ENCODE results near the gene MYO5A. TPM values are rescaled to one million over a fixed set of nuclear protein-coding genes. Genes with fewer than 3 reads are reported as not detected.
"Not testable (repeated sequence)": the region's sequence is repeated elsewhere in the genome, so short reads cannot be mapped to it uniquely, and the experiment has no call there.

The MYO5A gene
- total and polyA plus RNA-seq, 4 donors, result 5.7 to 42.1 (median 22.0) TPM

DNA sequence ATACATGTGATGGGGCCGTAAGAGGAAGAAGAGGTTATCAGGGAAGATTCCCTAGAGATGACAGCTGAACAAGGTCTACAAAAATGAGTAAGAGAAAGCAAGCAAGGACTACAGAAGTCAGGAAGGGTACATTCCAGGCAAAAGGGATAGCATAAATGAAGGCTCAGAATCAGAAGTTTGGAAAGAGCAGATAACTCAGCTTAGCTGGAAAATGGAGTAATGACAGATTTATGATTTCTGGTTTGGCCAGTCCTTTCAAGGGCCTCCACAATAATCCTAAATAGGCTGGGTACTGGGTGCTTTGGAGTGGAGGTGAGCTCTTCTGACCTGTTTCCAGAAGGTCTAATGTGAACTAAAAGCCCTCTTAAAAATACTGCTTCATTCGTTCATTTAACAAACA, 110.7 kb downstream of the MYO5A start:
- intact Hi-C loops (cut with DNase I), result no loop called here
- H3K36me3 ChIP-seq (ENCODE audit: control insufficient read depth in 1 of 2, insufficient read depth in 2 of 2, low read length in 1 of 2), result peaks cover 0 to 3% of the 10 kb centered on the region in 2 donors
- no peaks in the 10 kb centered on the region for H3K27me3 ChIP-seq (ENCODE audit: control insufficient read depth in 1 of 2, insufficient read depth in 2 of 2, low read length in 1 of 2)
- no peak for ATAC-seq (ENCODE audit: low FRiP score)
- H3K9me3 ChIP-seq (ENCODE audit: control insufficient read depth, low read length), result no peaks in the 10 kb centered on the region
- no peak overlapping the region for H3K4me3 ChIP-seq (ENCODE audit: low read length in 2 of 2)
- no peak for DNase-seq
- WGBS, 2 donors, result 95 to 96% methylated on average over 2 of the region's 2 CpGs
- no peak overlapping the region for H3K27ac ChIP-seq (ENCODE audit: low read depth in 1 of 2, low read length in 2 of 2)
- no peaks in the 10 kb centered on the region for H3K4me1 ChIP-seq (ENCODE audit: control insufficient read depth in 1 of 2, insufficient read depth in 2 of 2, low read length in 2 of 2)

DNA sequence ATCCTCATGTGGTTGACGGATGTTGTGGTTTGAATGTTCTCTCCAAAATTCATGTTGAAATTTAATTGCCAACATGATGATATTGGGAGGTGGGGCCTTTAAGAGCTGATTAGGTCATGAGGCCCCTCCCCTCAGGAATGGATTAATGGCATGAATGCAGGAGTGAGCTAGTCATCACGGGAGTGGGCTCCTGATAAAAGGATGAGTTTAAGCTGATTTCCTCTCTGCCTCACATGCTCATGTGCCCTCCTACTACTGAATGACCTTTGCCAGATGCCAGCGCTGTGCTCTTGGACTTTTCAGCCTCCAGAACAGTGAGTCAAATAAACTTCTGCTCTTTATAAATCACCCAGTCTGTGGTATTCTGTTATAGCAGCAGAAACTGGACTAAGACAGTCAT, 111.2 kb downstream of the MYO5A start:
- DNase-seq, result no peak
- H3K4me1 ChIP-seq (ENCODE audit: control insufficient read depth in 1 of 2, insufficient read depth in 2 of 2, low read length in 2 of 2), result no peaks in the 10 kb centered on the region
- no peaks in the 10 kb centered on the region for H3K27me3 ChIP-seq (ENCODE audit: control insufficient read depth in 1 of 2, insufficient read depth in 2 of 2, low read length in 1 of 2)
- 85% methylated on average over 3 of the region's 3 CpGs for WGBS, 2 donors
- H3K9me3 ChIP-seq (ENCODE audit: control insufficient read depth, low read length), result no peaks in the 10 kb centered on the region
- H3K27ac ChIP-seq (ENCODE audit: low read depth in 1 of 2, low read length in 2 of 2), result no peak overlapping the region
- no peak overlapping the region for H3K4me3 ChIP-seq (ENCODE audit: low read length in 2 of 2)
- H3K36me3 ChIP-seq (ENCODE audit: control insufficient read depth in 1 of 2, insufficient read depth in 2 of 2, low read length in 1 of 2), result peaks cover 0 to 3% of the 10 kb centered on the region in 2 donors
- intact Hi-C loops (cut with DNase I), result no loop called here
- no peak for ATAC-seq (ENCODE audit: low FRiP score)

DNA sequence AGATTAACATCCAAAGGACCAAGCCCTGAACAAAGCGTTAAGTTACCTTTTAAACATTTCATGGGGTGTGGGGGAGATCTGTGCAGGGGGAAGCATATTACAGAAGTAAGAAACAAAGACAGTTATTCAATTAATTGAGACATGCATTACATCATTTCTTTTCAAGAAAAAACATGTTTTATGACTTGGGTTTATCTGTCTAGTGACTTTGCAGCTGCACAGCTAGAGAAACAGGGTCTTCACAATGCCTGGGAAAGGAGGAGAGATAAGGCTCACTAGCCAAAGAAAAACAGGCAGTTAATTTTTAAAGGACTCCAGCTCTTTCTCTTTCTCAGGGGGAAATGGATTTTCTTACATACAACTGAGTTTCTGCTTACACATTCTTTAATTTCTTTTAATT, 112.1 kb downstream of the MYO5A start:
- H3K4me3 ChIP-seq (ENCODE audit: low read length in 2 of 2); H3K4me1 ChIP-seq (ENCODE audit: control insufficient read depth in 1 of 2, insufficient read depth in 2 of 2, low read length in 2 of 2); H3K27me3 ChIP-seq (ENCODE audit: control insufficient read depth in 1 of 2, insufficient read depth in 2 of 2, low read length in 1 of 2); H3K36me3 ChIP-seq (ENCODE audit: control insufficient read depth in 1 of 2, insufficient read depth in 2 of 2, low read length in 1 of 2); H3K27ac ChIP-seq (ENCODE audit: low read depth in 1 of 2, low read length in 2 of 2); ATAC-seq (ENCODE audit: low FRiP score); DNase-seq; H3K9me3 ChIP-seq (ENCODE audit: control insufficient read depth, low read length); intact Hi-C loops (cut with DNase I): not testable (repeated sequence)
- WGBS, 2 donors, result 93 to 99% methylated on average over 1 of the region's 1 CpG

DNA sequence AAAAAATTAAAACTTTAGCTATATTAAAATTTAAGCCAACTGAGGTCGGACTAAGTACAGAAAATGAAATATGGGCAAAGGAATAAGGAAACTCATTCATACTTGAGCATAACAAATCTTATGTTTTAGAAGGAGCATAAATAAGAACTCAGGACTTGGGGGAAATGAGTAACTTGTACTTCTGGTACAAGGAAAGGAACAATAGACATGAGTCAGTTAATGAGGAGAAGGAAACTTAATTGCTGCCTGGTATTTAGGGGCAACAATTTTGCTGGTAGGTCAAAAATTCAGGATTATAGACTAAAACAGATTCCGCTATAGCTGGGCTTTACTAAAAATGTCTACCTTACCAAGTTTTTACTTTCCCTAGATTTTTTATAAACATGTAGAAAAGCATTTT, 113.1 kb downstream of the MYO5A start:
- ATAC-seq (ENCODE audit: low FRiP score), result no peak
- no peak overlapping the region for H3K4me3 ChIP-seq (ENCODE audit: low read length in 2 of 2)
- H3K36me3 ChIP-seq (ENCODE audit: control insufficient read depth in 1 of 2, insufficient read depth in 2 of 2, low read length in 1 of 2), result peaks cover 0 to 3% of the 10 kb centered on the region in 2 donors
- 71 to 97% methylated on average over 2 of the region's 2 CpGs for WGBS, 2 donors
- no peak for DNase-seq
- intact Hi-C loops (cut with DNase I), result no loop called here
- H3K27me3 ChIP-seq (ENCODE audit: control insufficient read depth in 1 of 2, insufficient read depth in 2 of 2, low read length in 1 of 2), result no peaks in the 10 kb centered on the region
- no peak overlapping the region for H3K27ac ChIP-seq (ENCODE audit: low read depth in 1 of 2, low read length in 2 of 2)
- no peaks in the 10 kb centered on the region for H3K4me1 ChIP-seq (ENCODE audit: control insufficient read depth in 1 of 2, insufficient read depth in 2 of 2, low read length in 2 of 2)
- no peaks in the 10 kb centered on the region for H3K9me3 ChIP-seq (ENCODE audit: control insufficient read depth, low read length)

DNA sequence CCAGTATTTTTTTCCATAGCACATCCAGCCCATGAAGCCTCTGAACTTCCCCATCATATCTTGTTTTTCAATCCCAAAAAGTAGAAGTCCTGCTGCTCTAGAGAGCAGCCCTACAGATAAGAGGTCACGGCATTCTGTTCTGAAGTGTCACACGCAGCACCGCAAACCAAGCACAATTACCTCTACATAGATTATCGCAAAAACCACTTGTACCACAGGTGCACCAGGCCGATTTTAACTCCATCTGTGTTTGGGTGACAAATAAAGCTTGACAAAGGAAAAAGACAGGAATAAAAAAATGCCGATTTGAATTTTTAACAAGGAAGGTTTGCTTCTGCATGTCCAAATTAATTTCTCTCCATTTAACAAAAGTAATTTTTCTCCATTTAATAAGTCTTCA, 113.7 kb downstream of the MYO5A start:
- no peak for ATAC-seq (ENCODE audit: low FRiP score)
- WGBS, 2 donors, result 93 to 96% methylated on average over 6 of the region's 6 CpGs
- no peaks in the 10 kb centered on the region for H3K9me3 ChIP-seq (ENCODE audit: control insufficient read depth, low read length)
- H3K4me3 ChIP-seq (ENCODE audit: low read length in 2 of 2), result no peak overlapping the region
- H3K36me3 ChIP-seq (ENCODE audit: control insufficient read depth in 1 of 2, insufficient read depth in 2 of 2, low read length in 1 of 2), result peaks cover 0 to 3% of the 10 kb centered on the region in 2 donors
- H3K27ac ChIP-seq (ENCODE audit: low read depth in 1 of 2, low read length in 2 of 2), result no peak overlapping the region
- DNase-seq, result no peak
- no peaks in the 10 kb centered on the region for H3K27me3 ChIP-seq (ENCODE audit: control insufficient read depth in 1 of 2, insufficient read depth in 2 of 2, low read length in 1 of 2)
- no peaks in the 10 kb centered on the region for H3K4me1 ChIP-seq (ENCODE audit: control insufficient read depth in 1 of 2, insufficient read depth in 2 of 2, low read length in 2 of 2)
- intact Hi-C loops (cut with DNase I), result no loop called here

DNA sequence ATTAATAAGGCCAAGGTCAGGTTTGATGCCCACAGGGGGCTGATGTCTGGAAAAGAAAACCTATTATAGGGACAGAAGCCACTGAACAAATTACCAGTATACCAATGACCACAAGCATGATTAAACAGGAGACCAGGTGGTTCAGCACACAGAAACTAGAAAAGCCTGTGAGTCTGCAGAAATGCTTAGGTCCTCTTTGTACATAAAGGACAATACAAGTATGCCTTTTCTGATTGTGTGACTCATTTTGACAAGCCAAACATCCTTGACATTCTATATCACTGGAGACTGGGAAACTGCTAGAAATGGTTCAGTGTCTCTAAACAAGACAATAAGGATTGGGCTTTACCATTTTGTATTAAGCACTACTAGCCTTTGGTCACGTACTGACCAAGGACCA, 119.9 kb downstream of the MYO5A start:
- no peaks in the 10 kb centered on the region for H3K9me3 ChIP-seq (ENCODE audit: control insufficient read depth, low read length)
- WGBS, 2 donors, result 97% methylated on average over 1 of the region's 1 CpG

DNA sequence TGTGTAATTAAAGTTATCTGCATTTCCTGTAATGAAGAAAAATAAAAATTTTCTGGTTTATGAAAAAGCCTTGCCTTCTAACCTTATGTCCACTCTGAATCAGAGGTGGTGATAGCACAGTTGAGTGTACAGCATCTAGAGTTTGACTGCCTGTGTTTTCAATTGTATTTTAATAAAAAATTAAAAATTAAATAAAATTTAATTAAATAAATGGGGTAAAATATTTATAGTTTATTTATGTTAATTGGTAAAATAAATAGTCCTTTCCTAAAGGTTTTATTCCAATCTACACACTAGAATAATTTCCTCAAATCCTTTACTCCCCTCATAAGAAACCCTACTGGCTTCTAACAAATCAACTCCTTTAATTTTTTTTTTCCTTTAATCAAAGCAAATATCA, 121.3 kb downstream of the MYO5A start:
- Histone ChIP-seq H3K4me1 (ENCODE audit: control insufficient read depth in 1 of 2, insufficient read depth in 2 of 2, low read length in 2 of 2) (no peaks in the 10 kb centered on the region), H3K9me3 (ENCODE audit: control insufficient read depth, low read length) (no peaks in the 10 kb centered on the region), H3K36me3 (ENCODE audit: control insufficient read depth in 1 of 2, insufficient read depth in 2 of 2, low read length in 1 of 2) (peaks cover 0 to 3% of the 10 kb centered on the region in 2 donors), H3K27ac (ENCODE audit: low read depth in 1 of 2, low read length in 2 of 2) (no peak overlapping the region), H3K27me3 (ENCODE audit: control insufficient read depth in 1 of 2, insufficient read depth in 2 of 2, low read length in 1 of 2) (no peaks in the 10 kb centered on the region), H3K4me3 (ENCODE audit: low read length in 2 of 2) (no peak overlapping the region)
- DNase-seq (no peak), ATAC-seq (ENCODE audit: low FRiP score) (no peak)
- intact Hi-C loops (cut with DNase I), result no loop called here

More for the DNA sequence above, 119.9 kb downstream of the MYO5A start:
- ATAC-seq (ENCODE audit: low FRiP score) (no peak), DNase-seq (no peak)
- Histone ChIP-seq H3K27ac (ENCODE audit: low read depth in 1 of 2, low read length in 2 of 2) (no peak overlapping the region), H3K4me1 (ENCODE audit: control insufficient read depth in 1 of 2, insufficient read depth in 2 of 2, low read length in 2 of 2) (no peaks in the 10 kb centered on the region), H3K4me3 (ENCODE audit: low read length in 2 of 2) (no peak overlapping the region), H3K36me3 (ENCODE audit: control insufficient read depth in 1 of 2, insufficient read depth in 2 of 2, low read length in 1 of 2) (peaks cover 0 to 3% of the 10 kb centered on the region in 2 donors), H3K27me3 (ENCODE audit: control insufficient read depth in 1 of 2, insufficient read depth in 2 of 2, low read length in 1 of 2) (no peaks in the 10 kb centered on the region)
- intact Hi-C loops (cut with DNase I), result no loop called here

DNA sequence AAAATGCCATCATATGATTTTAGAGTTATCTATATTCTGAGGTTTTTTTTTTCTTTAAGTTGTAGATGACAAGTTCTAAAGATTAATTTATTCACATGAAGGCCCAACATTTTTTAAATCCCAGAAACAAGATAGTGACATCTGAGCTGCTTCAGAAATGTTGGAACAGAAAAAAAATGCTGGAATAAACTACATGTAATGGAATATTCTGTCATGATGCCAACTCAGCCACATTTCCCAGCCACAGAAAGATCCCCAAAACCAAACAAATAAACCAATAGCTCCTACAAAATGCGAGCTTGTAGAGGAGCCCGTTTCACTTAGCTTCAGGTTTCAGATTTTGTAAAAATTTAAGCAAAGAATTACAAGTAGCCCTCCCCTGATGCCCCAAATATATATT, 122.1 kb downstream of the MYO5A start:
- Histone ChIP-seq H3K4me3 (ENCODE audit: low read length in 2 of 2) (no peak overlapping the region), H3K9me3 (ENCODE audit: control insufficient read depth, low read length) (no peaks in the 10 kb centered on the region), H3K36me3 (ENCODE audit: control insufficient read depth in 1 of 2, insufficient read depth in 2 of 2, low read length in 1 of 2) (peaks cover 0 to 3% of the 10 kb centered on the region in 2 donors), H3K4me1 (ENCODE audit: control insufficient read depth in 1 of 2, insufficient read depth in 2 of 2, low read length in 2 of 2) (no peaks in the 10 kb centered on the region), H3K27me3 (ENCODE audit: control insufficient read depth in 1 of 2, insufficient read depth in 2 of 2, low read length in 1 of 2) (no peaks in the 10 kb centered on the region), H3K27ac (ENCODE audit: low read depth in 1 of 2, low read length in 2 of 2) (no peak overlapping the region)
- DNase-seq, result no peak
- intact Hi-C loops (cut with DNase I), result no loop called here
- no peak for ATAC-seq (ENCODE audit: low FRiP score)
- whole genome bisulfite sequencing, 2 donors, result 84 to 87% methylated on average over 2 of the region's 2 CpGs

DNA sequence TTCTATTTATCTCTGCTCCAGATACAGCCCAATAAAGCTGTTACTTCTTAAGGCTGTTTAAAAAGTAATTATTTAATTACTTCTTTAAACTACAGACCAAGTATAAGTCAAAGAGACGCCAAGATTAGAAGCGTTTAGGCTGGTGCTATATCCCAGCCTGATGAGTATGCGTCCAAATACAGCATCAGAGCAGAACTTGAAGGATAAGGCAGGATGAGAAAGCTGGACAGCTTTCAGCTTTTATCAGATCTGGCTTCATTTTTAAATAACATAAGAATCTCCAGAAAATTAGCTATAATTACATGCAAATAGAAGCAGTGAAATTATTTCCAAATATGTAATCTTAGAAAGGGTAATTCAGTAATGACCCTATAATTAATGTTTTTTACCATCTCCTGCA, 122.8 kb downstream of the MYO5A start:
- intact Hi-C loops (cut with DNase I), result no loop called here
- 60 to 83% methylated on average over 3 of the region's 3 CpGs for WGBS, 2 donors
- H3K36me3 ChIP-seq (ENCODE audit: control insufficient read depth in 1 of 2, insufficient read depth in 2 of 2, low read length in 1 of 2), result peaks cover 0 to 3% of the 10 kb centered on the region in 2 donors
- ATAC-seq (ENCODE audit: low FRiP score), result no peak
- H3K27ac ChIP-seq (ENCODE audit: low read depth in 1 of 2, low read length in 2 of 2), result no peak overlapping the region
- DNase-seq, result no peak
- H3K4me1 ChIP-seq (ENCODE audit: control insufficient read depth in 1 of 2, insufficient read depth in 2 of 2, low read length in 2 of 2), result no peaks in the 10 kb centered on the region
- H3K9me3 ChIP-seq (ENCODE audit: control insufficient read depth, low read length), result no peaks in the 10 kb centered on the region
- no peaks in the 10 kb centered on the region for H3K27me3 ChIP-seq (ENCODE audit: control insufficient read depth in 1 of 2, insufficient read depth in 2 of 2, low read length in 1 of 2)
- no peak overlapping the region for H3K4me3 ChIP-seq (ENCODE audit: low read length in 2 of 2)
